KOPT-K1 (cell line): Measurements from ENCODE around the gene PDRG1.
"Not testable (repeated sequence)": the region's sequence is repeated elsewhere in the genome, so short reads cannot be mapped to it uniquely, and the experiment has no call there.

Experiments used
- H3K27ac ChIP-seq: fragments of 200-600 bp; sonication (generic); 2 replicates; pipeline ENCODE4 v1.5.1; 2016; ENCODE audit warnings: antibody characterized with exemption, mild to moderate bottlenecking, low read depth, low read length; ENCODE audit not compliant: poor library complexity, severe bottlenecking
- H3K36me3 ChIP-seq: fragments of 200-600 bp; sonication (generic); 2 replicates; pipeline ENCODE4 v1.5.1; 2017; ENCODE audit warnings: antibody characterized with exemption, mild to moderate bottlenecking, low read length, moderate library complexity; ENCODE audit not compliant: insufficient read depth
- H3K9me3 ChIP-seq: fragments of 200-600 bp; sonication (generic); 2 replicates; pipeline ENCODE4 v1.5.1; 2017; ENCODE audit warnings: antibody characterized with exemption, low read length, mild to moderate bottlenecking; ENCODE audit not compliant: insufficient read depth, poor library complexity, severe bottlenecking

PDRG1 gene

GRCh38 chr20:31948008-31948407 lies 3.8 kb downstream of the PDRG1 start:
- Histone ChIP-seq H3K36me3 (peaks cover 76% of the 10 kb centered on the region), H3K9me3 (peaks cover 8% of the 10 kb centered on the region), H3K27ac (no peak overlapping the region)

- H3K27ac ChIP-seq, result no peak overlapping the region
- H3K9me3 ChIP-seq, result peaks cover 8% of the 10 kb centered on the region
- peaks cover 87% of the 10 kb centered on the region for H3K36me3 ChIP-seq
Observed at GRCh38 chr20:31945785-31946184, 6.1 kb downstream of the PDRG1 start.

GRCh38 chr20:31945319-31945718 lies 6.5 kb downstream of the PDRG1 start:
- peaks cover 8% of the 10 kb centered on the region for H3K9me3 ChIP-seq
- H3K36me3 ChIP-seq, result peaks cover 84% of the 10 kb centered on the region
- H3K27ac ChIP-seq, result no peak overlapping the region

DNA sequence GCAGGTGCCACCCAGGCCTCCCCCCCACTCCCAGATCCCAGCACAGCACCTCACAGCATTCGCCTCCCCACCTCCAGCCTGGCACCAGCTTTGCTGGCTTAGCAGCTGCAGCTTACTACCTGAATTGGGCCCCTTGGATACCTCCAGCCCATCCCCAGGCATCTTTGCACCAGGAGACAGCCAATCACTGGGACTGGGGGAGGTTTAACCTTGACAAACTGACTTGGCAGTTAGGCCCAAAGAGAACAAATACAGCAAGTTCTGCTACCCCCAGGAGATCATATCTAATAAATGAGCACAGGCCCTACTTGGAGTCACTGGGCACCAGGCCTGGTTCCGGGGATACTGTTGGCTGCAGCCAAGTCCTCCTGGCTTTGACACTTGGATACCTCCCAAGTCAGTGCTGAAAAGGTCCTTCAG lies 8.8 kb downstream of the PDRG1 start:
- Histone ChIP-seq H3K9me3 (peaks cover 2% of the 10 kb centered on the region), H3K36me3 (peaks cover 62% of the 10 kb centered on the region), H3K27ac (no peak overlapping the region)

- no peaks in the 10 kb centered on the region for H3K9me3 ChIP-seq
- H3K27ac ChIP-seq, result no peak overlapping the region
- H3K36me3 ChIP-seq, result peaks cover 28% of the 10 kb centered on the region
Observed at GRCh38 chr20:31939661-31940060, 12.2 kb downstream of the PDRG1 start.

GRCh38 chr20:31937820-31938219 lies 14.0 kb downstream of the PDRG1 start:
- Histone ChIP-seq H3K9me3 (no peaks in the 10 kb centered on the region), H3K27ac (no peak overlapping the region), H3K36me3 (peaks cover 9% of the 10 kb centered on the region)

GRCh38 chr20:31936420-31936819 lies 15.4 kb downstream of the PDRG1 start:
- Histone ChIP-seq H3K27ac (no peak overlapping the region), H3K9me3 (no peaks in the 10 kb centered on the region), H3K36me3 (no peaks in the 10 kb centered on the region)

GRCh38 chr20:31934968-31935764 lies 16.7 kb downstream of the PDRG1 start:
- Histone ChIP-seq H3K27ac (no peak overlapping the region), H3K9me3 (no peaks in the 10 kb centered on the region), H3K36me3 (no peaks in the 10 kb centered on the region)

DNA sequence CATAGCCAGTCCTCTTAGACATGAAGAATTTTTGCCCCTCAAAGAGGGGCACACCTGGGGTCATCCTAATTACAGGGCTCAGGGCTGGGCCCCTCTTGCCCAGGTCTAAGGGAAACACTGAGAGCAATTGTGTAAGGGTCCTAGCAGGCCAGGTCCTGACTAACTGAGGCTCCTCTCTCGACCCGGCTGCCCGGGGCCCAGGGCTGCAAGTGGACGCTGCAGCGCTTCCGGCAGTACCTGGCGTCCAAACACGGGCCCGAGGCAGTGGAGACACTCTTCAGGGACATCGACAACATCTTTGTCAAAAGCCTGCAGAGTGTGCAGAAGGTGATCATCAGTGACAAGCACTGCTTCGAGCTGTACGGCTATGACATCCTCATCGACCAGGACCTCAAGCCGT lies 17.4 kb downstream of the PDRG1 start:
- Histone ChIP-seq H3K36me3 (no peaks in the 10 kb centered on the region), H3K9me3 (no peaks in the 10 kb centered on the region), H3K27ac (no peak overlapping the region)

- H3K9me3 ChIP-seq, result no peaks in the 10 kb centered on the region
- H3K27ac ChIP-seq, result no peak overlapping the region
- H3K36me3 ChIP-seq, result no peaks in the 10 kb centered on the region
Observed at GRCh38 chr20:31933698-31934097, 18.1 kb downstream of the PDRG1 start.

DNA sequence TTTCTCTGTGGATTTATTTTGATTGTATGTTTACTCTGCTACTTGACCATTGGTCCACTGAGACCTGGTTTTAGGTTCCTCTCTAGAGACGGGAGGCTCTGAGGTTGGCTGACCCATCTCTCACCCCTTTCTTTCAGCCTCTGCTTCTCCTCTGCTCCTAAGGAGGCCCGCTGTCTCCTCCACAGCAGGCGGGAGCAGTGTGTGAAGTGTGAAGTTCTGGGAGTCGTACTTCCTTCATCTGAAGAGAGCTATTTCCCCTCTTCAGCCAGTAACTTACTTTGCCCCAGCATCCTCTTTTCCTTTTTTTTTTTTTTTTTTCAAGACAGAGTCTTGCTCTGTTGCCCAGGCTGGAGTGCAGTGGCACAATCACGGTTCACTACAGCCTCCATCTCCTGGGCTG lies 21.1 kb downstream of the PDRG1 start:
- Histone ChIP-seq H3K27ac (no peak overlapping the region), H3K9me3 (no peaks in the 10 kb centered on the region), H3K36me3 (no peaks in the 10 kb centered on the region)

DNA sequence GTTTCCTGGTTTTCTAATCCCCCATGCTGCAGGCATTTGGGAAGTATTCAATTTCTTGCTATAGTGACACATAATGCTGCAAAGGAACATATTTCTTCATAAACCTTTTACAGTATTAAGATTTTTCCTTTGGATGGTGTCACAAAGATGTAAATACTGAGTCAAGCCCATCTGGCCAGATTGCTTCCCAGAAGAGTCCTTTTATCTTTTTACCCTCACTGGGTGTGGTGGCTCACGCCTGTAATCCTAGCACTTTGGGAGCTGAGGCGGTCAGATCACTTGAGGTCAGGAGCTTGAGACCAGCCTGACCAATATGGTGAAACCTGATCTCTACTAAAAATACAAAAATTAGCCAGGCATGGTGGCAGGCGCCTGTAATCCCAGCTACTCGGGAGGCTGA lies 22.2 kb downstream of the PDRG1 start:
- H3K9me3 ChIP-seq, H3K36me3 ChIP-seq, H3K27ac ChIP-seq: not testable (repeated sequence)

DNA sequence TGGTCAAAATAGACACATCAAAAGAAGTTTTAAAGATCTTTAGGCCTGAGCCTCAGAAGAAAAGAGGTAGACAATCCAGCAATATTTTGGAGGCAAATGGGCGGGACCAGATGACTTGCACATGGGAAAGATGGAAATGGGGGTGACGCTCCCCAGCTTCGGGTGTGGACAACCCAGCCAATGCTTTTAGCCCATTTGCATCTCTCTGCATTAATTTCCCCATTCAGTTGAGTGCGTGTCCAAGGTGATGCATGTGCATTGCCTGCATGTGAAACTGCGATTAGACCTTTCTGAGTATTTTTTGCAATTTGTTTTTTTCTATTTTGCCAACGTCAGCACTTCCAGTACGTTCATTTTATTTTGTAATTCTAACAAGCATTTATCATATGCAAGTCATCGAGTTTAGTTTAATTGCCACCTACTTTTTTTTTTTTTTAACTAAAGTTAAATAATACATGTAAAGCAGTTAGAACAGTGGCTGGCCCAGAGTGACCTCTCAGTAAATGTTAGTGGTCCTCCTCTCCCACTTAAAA lies 24.2 kb downstream of the PDRG1 start:
- Histone ChIP-seq H3K27ac (no peak overlapping the region), H3K9me3 (no peaks in the 10 kb centered on the region), H3K36me3 (no peaks in the 10 kb centered on the region)

GRCh38 chr20:31926493-31926892 lies 25.4 kb downstream of the PDRG1 start:
- Histone ChIP-seq H3K9me3 (no peaks in the 10 kb centered on the region), H3K27ac (no peak overlapping the region), H3K36me3 (no peaks in the 10 kb centered on the region)

DNA sequence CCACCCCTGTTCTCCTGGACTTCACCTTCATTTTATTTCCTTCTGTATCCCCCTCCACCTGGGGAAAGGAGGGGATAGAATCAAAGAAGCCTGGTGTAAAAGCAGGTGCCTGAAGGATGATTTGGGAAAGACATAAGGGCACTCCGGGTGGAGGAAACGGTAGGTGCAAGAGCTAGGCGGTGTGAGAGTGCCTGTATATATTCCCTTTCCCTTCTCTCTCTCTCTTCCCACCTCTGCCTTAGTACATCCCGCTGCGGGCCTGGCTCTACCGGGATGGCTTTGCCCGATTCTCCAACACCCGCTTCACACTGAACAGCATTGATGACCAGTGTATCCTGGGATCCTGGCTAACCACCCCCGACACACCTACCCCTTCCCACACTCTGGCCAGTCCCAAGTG lies 26.2 kb downstream of the PDRG1 start:
- no peaks in the 10 kb centered on the region for H3K9me3 ChIP-seq
- H3K27ac ChIP-seq, result no peak overlapping the region
- H3K36me3 ChIP-seq, result no peaks in the 10 kb centered on the region

DNA sequence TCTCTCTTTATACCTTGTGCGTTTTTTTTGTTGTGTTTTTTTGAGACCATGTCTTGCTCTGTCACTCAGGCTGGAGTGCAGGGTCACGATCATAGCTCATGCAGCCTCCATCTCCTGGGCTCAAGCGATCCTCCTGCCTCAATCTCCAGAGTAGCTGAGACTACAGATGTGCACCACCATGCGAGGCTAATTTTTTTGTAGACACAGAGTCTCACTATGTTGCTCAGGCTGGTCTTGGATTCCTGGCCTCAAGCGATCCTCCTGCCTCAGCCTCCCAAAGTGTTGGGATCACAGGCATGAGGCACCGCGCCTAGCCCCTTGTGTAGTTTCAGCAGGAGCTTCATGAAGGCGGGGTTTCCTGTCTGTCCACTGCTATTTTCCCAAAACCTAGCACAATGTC lies 27.3 kb downstream of the PDRG1 start:
- no peaks in the 10 kb centered on the region for H3K9me3 ChIP-seq
- H3K27ac ChIP-seq, result no peak overlapping the region
- H3K36me3 ChIP-seq, result no peaks in the 10 kb centered on the region
